HFFc6 (cell line): ENCODE measurements around the gene GABRB1. TPM values are rescaled to one million over a fixed set of nuclear protein-coding genes. Genes with fewer than 3 reads are reported as not detected.

ENCODE experiments used
- DNase-seq: peaks from one replicate; pipeline ENCODE4 v3.0.0-alpha.2; 2018
- H3K27ac Mint-ChIP-seq: 2 replicates; pipeline ENCODE4 v1.8.0; 2020; ENCODE audit warnings: mild to moderate bottlenecking, mixed read lengths
- H3K27me3 Mint-ChIP-seq: 2 replicates; pipeline ENCODE4 v1.8.0; 2021; ENCODE audit warnings: mild to moderate bottlenecking, moderate library complexity, mixed read lengths; ENCODE audit not compliant: insufficient read depth
- H3K36me3 Mint-ChIP-seq: 2 replicates; pipeline ENCODE4 v1.8.0; 2021; ENCODE audit warnings: low read depth, mixed read lengths
- H3K4me1 Mint-ChIP-seq: 2 replicates; pipeline ENCODE4 v1.8.0; 2020; ENCODE audit warnings: low read depth, mixed read lengths
- H3K4me3 Mint-ChIP-seq: 2 replicates; pipeline ENCODE4 v1.8.0; 2020; ENCODE audit warnings: mild to moderate bottlenecking, moderate library complexity, mixed read lengths
- H3K9me3 Mint-ChIP-seq: 2 replicates; pipeline ENCODE4 v1.8.0; 2020; ENCODE audit warnings: mild to moderate bottlenecking, mixed read lengths
- CTCF ChIP-seq: fragments of 200-600 bp; sonication (generic); IDR thresholded peaks from 2 replicates; pipeline ENCODE4 v1.5.0; 2021; ENCODE audit warnings: antibody characterized with exemption, mild to moderate bottlenecking
- long read RNA-seq: library from polyadenylated mRNA; unstranded; transcript quantifications from one replicate; pipeline ENCODE4 v2.0.0, GENCODE V29; 2019
- total RNA-seq, 6 experiments: library from RNA; stranded (reverse); fragmentation: NEBNext Ultra II Directional; extraction: Animal tissue kit (Norgen Biotek cat#: 25700); gene quantifications; 2 replicates in 1 of 6; 3 replicates in 5 of 6; pipeline ENCODE4 v1.2.3, GENCODE V29; 2021

GABRB1 gene
- not detected for total RNA-seq
- long read RNA-seq, result 0 reads

- no peaks in the 10 kb centered on the region for H3K4me1 Mint-ChIP-seq
- no peak within 1 kb of the TSS for H3K27ac Mint-ChIP-seq
- peaks cover 7% of the 10 kb centered on the region for H3K27me3 Mint-ChIP-seq
- no peaks in the 10 kb centered on the region for H3K9me3 Mint-ChIP-seq
- DNase-seq, result no peak
- H3K36me3 Mint-ChIP-seq, result no peaks in the 10 kb centered on the region
- peak within 1 kb of the TSS; percentile 0; the same call in 1 of the 2 replicates for H3K4me3 Mint-ChIP-seq
- TF ChIP-seq CTCF, result no peak
Observed at GRCh38 chr4:47031011-47031678, at the start of gene GABRB1. TSS of gene GABRB1 (plus strand) at chr4:47031567.

GRCh38 chr4:46984781-46985180, 46.6 kb upstream of the GABRB1 start:
- no peaks in the 10 kb centered on the region for H3K4me1 Mint-ChIP-seq
- H3K4me3 Mint-ChIP-seq, result no peak overlapping the region
- H3K27me3 Mint-ChIP-seq, result no peaks in the 10 kb centered on the region
- no peak overlapping the region for H3K27ac Mint-ChIP-seq
- no peak for TF ChIP-seq CTCF
- H3K36me3 Mint-ChIP-seq, result no peaks in the 10 kb centered on the region
- no peaks in the 10 kb centered on the region for H3K9me3 Mint-ChIP-seq
- no peak for DNase-seq

GRCh38 chr4:46986922-46987638, 44.3 kb upstream of the GABRB1 start:
- Mint-ChIP-seq H3K9me3 (no peaks in the 10 kb centered on the region; the same call in 1 of the 2 replicates), H3K36me3 (no peaks in the 10 kb centered on the region; the same call in 1 of the 2 replicates), H3K27ac (no peak overlapping the region), H3K4me1 (no peaks in the 10 kb centered on the region), H3K4me3 (no peak overlapping the region), H3K27me3 (0 out of 2 replicates have a peak, but pooled peaks cover under 1% of the 10 kb centered on the region)
- no peak for DNase-seq
- no peak for TF ChIP-seq CTCF

- Mint-ChIP-seq H3K9me3 (no peaks in the 10 kb centered on the region; the same call in none of the 2 replicates), H3K36me3 (no peaks in the 10 kb centered on the region; the same call in 1 of the 2 replicates), H3K4me3 (no peak overlapping the region), H3K27me3 (peaks cover 10% of the 10 kb centered on the region), H3K4me1 (no peaks in the 10 kb centered on the region), H3K27ac (no peak overlapping the region)
- no peak for TF ChIP-seq CTCF
- DNase-seq, result no peak
Observed at GRCh38 chr4:46992338-46992737, 39.0 kb upstream of the GABRB1 start.

- no peak for TF ChIP-seq CTCF
- Mint-ChIP-seq H3K27me3 (peaks cover 10% of the 10 kb centered on the region), H3K4me3 (peak within 1 kb of the TSS; percentile 15; the same call in 1 of the 2 replicates), H3K27ac (no peak within 1 kb of the TSS), H3K9me3 (no peaks in the 10 kb centered on the region; the same call in none of the 2 replicates), H3K4me1 (no peaks in the 10 kb centered on the region), H3K36me3 (no peaks in the 10 kb centered on the region; the same call in 1 of the 2 replicates)
- DNase-seq, result no peak
Observed at GRCh38 chr4:46993075-46994006, 38.0 kb upstream of the GABRB1 start, which contains the start of gene GABRA4. TSS of gene GABRA4 (minus strand) at chr4:46993581. CDS start at chr4:46993424, 157 bp downstream.
